ENCODE data around the gene OR5K4.

Gene OR5K4

GRCh38 chr3:98353554-98353953, at the start of gene OR5K4:
Gene OR5K4, plus strand, starts transcription at chr3:98353854. Its CDS starts 0 bp downstream, at chr3:98353854.
- no peak for DNase-seq

GRCh38 chr3:98322101-98322500, 31.6 kb upstream of the OR5K4 start:
- no peak for DNase-seq

GRCh38 chr3:98322686-98323085, 31.0 kb upstream of the OR5K4 start:
- no peak for DNase-seq

- DNase-seq = no peak
Observed at GRCh38 chr3:98323425-98323824, 30.2 kb upstream of the OR5K4 start.

GRCh38 chr3:98325055-98325454, 28.6 kb upstream of the OR5K4 start:
- no peak for DNase-seq

GRCh38 chr3:98326105-98326893, 27.4 kb upstream of the OR5K4 start:
- DNase-seq = no peak

GRCh38 chr3:98326945-98327344, 26.7 kb upstream of the OR5K4 start:
- no peak for DNase-seq

GRCh38 chr3:98328933-98329332, 24.7 kb upstream of the OR5K4 start:
- DNase-seq = no peak

- no peak for DNase-seq
Observed at GRCh38 chr3:98329392-98330124, 24.1 kb upstream of the OR5K4 start.

- DNase-seq = no peak
Observed at GRCh38 chr3:98331329-98331728, 22.3 kb upstream of the OR5K4 start.

GRCh38 chr3:98333989-98334606, 19.6 kb upstream of the OR5K4 start:
- no peak for DNase-seq

GRCh38 chr3:98339031-98339430, 14.6 kb upstream of the OR5K4 start:
- DNase-seq = no peak

GRCh38 chr3:98341758-98342157, 11.9 kb upstream of the OR5K4 start:
- DNase-seq = no peak

GRCh38 chr3:98343647-98344507, 9.8 kb upstream of the OR5K4 start:
- DNase-seq = no peak

GRCh38 chr3:98350082-98350481, 3.6 kb upstream of the OR5K4 start:
- no peak for DNase-seq

- DNase-seq = no peak
Observed at GRCh38 chr3:98359250-98359649, 5.6 kb downstream of the OR5K4 start.

- DNase-seq = no peak
Observed at GRCh38 chr3:98359993-98360675, 6.5 kb downstream of the OR5K4 start.

GRCh38 chr3:98360681-98361080, 7.0 kb downstream of the OR5K4 start:
- no peak for DNase-seq

- no peak for DNase-seq
Observed at GRCh38 chr3:98361289-98361688, 7.6 kb downstream of the OR5K4 start.

- DNase-seq = no peak
Observed at GRCh38 chr3:98367464-98368246, 14.0 kb downstream of the OR5K4 start.

GRCh38 chr3:98371186-98371585, 17.5 kb downstream of the OR5K4 start:
- no peak for DNase-seq

All from GF-D8 (cell line).